Fibroblast of the aortic adventitia (primary cell): Measurements from ENCODE around the gene PGAP6. TPM values are rescaled to one million over a fixed set of nuclear protein-coding genes. Genes with fewer than 3 reads are reported as not detected.

Experiments
- DNase-seq: peaks from one replicate; pipeline ENCODE4 v3.0.0-alpha.2; 2010; ENCODE audit warnings: low read depth
- H3K4me3 ChIP-seq: 2 replicates; pipeline ENCODE4 v1.5.1; 2011; ENCODE audit warnings: low read depth, mild to moderate bottlenecking, control low read depth, low read length, moderate library complexity
- CTCF ChIP-seq: IDR thresholded peaks from 2 replicates; pipeline ENCODE4 v1.5.1; 2011; ENCODE audit warnings: mild to moderate bottlenecking, low read length, control low read depth, inconsistent platforms; ENCODE audit not compliant: insufficient read depth
- total RNA-seq: library from RNA; depleted of rRNA; stranded (reverse); fragments of >200 nt; gene quantifications from 2 replicates; pipeline ENCODE4 v1.2.3, GENCODE V29; 2012; ENCODE audit warnings: low replicate concordance

Gene PGAP6
- total RNA-seq, 1 donor: 51.2 TPM

- no peak for DNase-seq
- no peak overlapping the region for H3K4me3 ChIP-seq
- no peak for TF ChIP-seq CTCF
These were observed 17.7 kb upstream of the PGAP6 start for GRCh38 chr16:399340-400019.

GRCh38 chr16:398561-399339 lies 17.0 kb upstream of the PGAP6 start:
- no peak for DNase-seq
- H3K4me3 ChIP-seq: no peak overlapping the region
- TF ChIP-seq CTCF: no peak

- TF ChIP-seq CTCF: peak; percentile 64
- DNase-seq: peak; percentile 51
- H3K4me3 ChIP-seq: peak overlapping the region; percentile 50
These were observed 16.1 kb upstream of the PGAP6 start for GRCh38 chr16:397736-398332.

- H3K4me3 ChIP-seq: peak within 1 kb of the TSS; percentile 66
- no peak for TF ChIP-seq CTCF
- no peak for DNase-seq
These were observed 15.4 kb upstream of the PGAP6 start, which contains the start of gene NME4 for GRCh38 chr16:397135-397661. TSS of gene NME4 (plus strand) at chr16:397199. CDS start at chr16:397223, 24 bp downstream.

GRCh38 chr16:396605-397004 lies 14.8 kb upstream of the PGAP6 start:
- DNase-seq: peak; percentile 43
- H3K4me3 ChIP-seq: peak overlapping the region; percentile 66
- no peak for TF ChIP-seq CTCF

GRCh38 chr16:396199-396598 lies 14.4 kb upstream of the PGAP6 start:
- no peak for DNase-seq
- no peak for TF ChIP-seq CTCF
- peak overlapping the region; percentile 66 for H3K4me3 ChIP-seq
